HG02938 (cell line): ENCODE measurements around the gene PCAT7.
"Not testable (repeated sequence)": the region's sequence is repeated elsewhere in the genome, so short reads cannot be mapped to it uniquely, and the experiment has no call there.

Source experiments
- ATAC-seq: cut with Tn5 transposase; IDR thresholded peaks from one replicate; pipeline ENCODE4 v1.9.1; 2021; ENCODE audit warnings: mild to moderate bottlenecking, moderate library complexity; ENCODE audit not compliant: unreplicated experiment

Gene PCAT7

GRCh38 chr9:94560237-94560636, 5.4 kb downstream of the PCAT7 start:
- no peak for ATAC-seq

GRCh38 chr9:94563548-94563947, 8.7 kb downstream of the PCAT7 start:
- ATAC-seq: no peak

- not testable (repeated sequence) for ATAC-seq
These were observed 9.4 kb downstream of the PCAT7 start for GRCh38 chr9:94564279-94564678.

GRCh38 chr9:94566550-94566949, 11.7 kb downstream of the PCAT7 start:
- no peak for ATAC-seq

- no peak for ATAC-seq
These were observed 12.4 kb downstream of the PCAT7 start for GRCh38 chr9:94567271-94567670.

- ATAC-seq: no peak
These were observed 13.5 kb downstream of the PCAT7 start for GRCh38 chr9:94568250-94568889.

- ATAC-seq: no peak
These were observed 14.3 kb downstream of the PCAT7 start for GRCh38 chr9:94568972-94569712.

- no peak for ATAC-seq
These were observed 21.2 kb downstream of the PCAT7 start for GRCh38 chr9:94576131-94576530.

- no peak for ATAC-seq
These were observed 22.2 kb downstream of the PCAT7 start for GRCh38 chr9:94577036-94577435.

GRCh38 chr9:94577571-94577970, 22.7 kb downstream of the PCAT7 start:
- ATAC-seq: no peak

- ATAC-seq: no peak
These were observed 26.8 kb downstream of the PCAT7 start for GRCh38 chr9:94581728-94582127.

GRCh38 chr9:94584555-94584954, 29.7 kb downstream of the PCAT7 start:
- ATAC-seq: no peak

- no peak for ATAC-seq
These were observed 31.4 kb downstream of the PCAT7 start for GRCh38 chr9:94586316-94586715.

- ATAC-seq: no peak
These were observed 31.9 kb downstream of the PCAT7 start for GRCh38 chr9:94586814-94587213.

- no peak for ATAC-seq
These were observed 33.8 kb downstream of the PCAT7 start for GRCh38 chr9:94588681-94589080.

GRCh38 chr9:94591046-94591545, 36.2 kb downstream of the PCAT7 start:
- ATAC-seq: not testable (repeated sequence)

GRCh38 chr9:94591876-94592275, 37.0 kb downstream of the PCAT7 start:
- ATAC-seq: no peak

- not testable (repeated sequence) for ATAC-seq
These were observed 37.8 kb downstream of the PCAT7 start for GRCh38 chr9:94592683-94593082.

GRCh38 chr9:94593459-94594345, 38.8 kb downstream of the PCAT7 start, which contains the start of gene FBP2:
FBP2 (minus strand) TSS chr9:94593824; CDS start chr9:94593726, 98 bp downstream.
- ATAC-seq: no peak

- no peak for ATAC-seq
These were observed 44.2 kb downstream of the PCAT7 start for GRCh38 chr9:94599102-94599501.

GRCh38 chr9:94600258-94600657, 45.4 kb downstream of the PCAT7 start:
- ATAC-seq: no peak
